ENCODE data around the gene CMSS1.

The CMSS1 gene

DNA sequence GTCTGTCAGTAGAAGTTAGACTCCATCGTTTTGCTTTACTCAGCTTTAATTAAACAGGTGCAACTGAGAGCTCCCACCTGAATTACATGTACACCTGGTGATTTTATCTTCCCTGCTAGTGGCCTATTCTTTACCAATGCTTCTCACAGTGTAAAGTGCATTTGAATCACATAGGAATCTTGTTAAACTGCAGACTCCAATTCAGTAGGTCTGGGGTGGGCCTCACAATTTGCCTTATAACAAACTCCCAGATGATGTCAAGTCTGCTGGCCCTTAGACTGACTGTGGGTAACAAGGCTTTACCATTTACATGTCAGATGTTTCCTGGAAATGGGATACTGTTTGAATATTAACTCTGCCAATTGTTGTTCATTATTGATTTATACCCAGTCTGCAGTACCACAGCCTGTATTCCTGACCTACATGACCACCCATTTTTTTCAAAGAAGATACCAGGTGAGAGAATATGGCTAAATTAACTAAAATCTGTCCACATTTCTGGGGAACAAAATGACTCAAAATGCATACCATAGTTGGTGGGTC, 37.2 kb downstream of the CMSS1 start:
- DNase-seq (ENCODE audit: low spot score), result no peak

DNA sequence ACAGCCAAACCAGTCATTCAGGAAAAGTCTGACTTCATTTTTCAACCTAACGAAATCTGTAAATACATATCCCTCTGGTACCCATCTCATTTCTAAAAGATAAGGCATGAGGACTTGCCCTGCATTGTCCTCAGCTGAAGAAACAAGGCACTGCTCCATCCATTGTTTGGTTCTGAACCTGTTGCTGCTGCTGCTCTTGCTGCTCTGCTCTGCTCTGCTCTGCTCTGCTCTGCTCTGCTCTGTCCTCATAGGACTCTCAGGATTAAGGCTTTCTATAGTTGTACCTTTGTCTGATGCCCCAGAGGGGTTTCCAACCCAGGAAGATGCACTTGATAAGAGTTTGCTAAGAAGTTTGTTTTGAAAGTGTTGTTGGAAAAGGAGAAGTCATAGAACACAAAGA, 38.2 kb downstream of the CMSS1 start:
- no peak for DNase-seq (ENCODE audit: low spot score)

GRCh38 chr3:99856437-99857220, 39.0 kb downstream of the CMSS1 start:
- DNase-seq (ENCODE audit: low spot score), result no peak

GRCh38 chr3:99857278-99857677, 39.6 kb downstream of the CMSS1 start:
- DNase-seq (ENCODE audit: low spot score), result no peak

GRCh38 chr3:99858469-99858868, 40.8 kb downstream of the CMSS1 start:
- no peak for DNase-seq (ENCODE audit: low spot score)

- no peak for DNase-seq (ENCODE audit: low spot score)
Observed at GRCh38 chr3:99859825-99860224, 42.2 kb downstream of the CMSS1 start.

- DNase-seq (ENCODE audit: low spot score), result no peak
Observed at GRCh38 chr3:99861216-99861615, 43.6 kb downstream of the CMSS1 start.

GRCh38 chr3:99862208-99862607, 44.5 kb downstream of the CMSS1 start:
- no peak for DNase-seq (ENCODE audit: low spot score)

GRCh38 chr3:99863002-99863401, 45.3 kb downstream of the CMSS1 start:
- DNase-seq (ENCODE audit: low spot score), result no peak

GRCh38 chr3:99863588-99863987, 45.9 kb downstream of the CMSS1 start:
- DNase-seq (ENCODE audit: low spot score), result no peak

- no peak for DNase-seq (ENCODE audit: low spot score)
Observed at GRCh38 chr3:99864289-99864688, 46.6 kb downstream of the CMSS1 start.

DNA sequence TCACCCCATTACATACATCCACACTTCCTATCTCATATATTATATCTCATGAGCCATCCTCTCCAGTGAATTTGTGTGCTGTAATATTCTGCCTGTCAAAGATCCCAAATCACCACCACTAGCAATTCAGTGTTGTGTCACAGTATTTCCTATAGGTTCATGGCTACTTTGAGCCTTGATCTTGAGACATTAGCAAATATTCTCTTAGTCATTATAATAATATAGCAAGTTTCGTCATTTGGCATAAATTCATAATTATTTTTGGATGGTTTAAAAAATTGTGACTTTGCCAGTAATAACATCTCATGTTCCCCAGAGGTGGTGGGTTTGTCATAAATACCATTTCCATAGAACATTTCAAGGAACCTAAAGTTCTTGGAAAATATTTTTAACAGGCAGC, 47.7 kb downstream of the CMSS1 start:
- no peak for DNase-seq (ENCODE audit: low spot score)

DNA sequence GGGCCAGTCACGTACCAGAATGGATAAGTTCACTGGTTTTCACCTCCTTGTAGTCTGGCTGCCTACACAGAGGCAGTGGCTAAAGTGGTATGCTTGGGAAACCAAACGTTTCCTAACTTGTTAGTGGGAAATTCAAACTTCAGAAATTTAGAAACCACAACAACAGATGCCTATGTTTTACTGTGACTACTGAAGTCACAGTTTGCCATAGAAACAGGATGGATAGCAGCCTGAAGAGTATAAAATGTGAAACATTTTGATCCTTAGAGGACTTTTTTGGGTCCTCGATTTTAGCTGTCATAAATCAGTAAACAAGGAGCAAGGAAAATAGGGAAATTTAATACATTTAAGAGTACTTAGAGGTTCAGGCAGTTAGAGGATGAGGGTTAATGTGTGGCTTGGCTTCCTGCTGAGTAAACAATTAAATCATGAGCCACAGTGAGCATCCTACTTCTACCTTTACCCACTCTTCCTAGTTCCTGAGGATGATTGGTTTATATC, 48.6 kb downstream of the CMSS1 start:
- no peak for DNase-seq (ENCODE audit: low spot score)

GRCh38 chr3:99867594-99868310, 50.1 kb downstream of the CMSS1 start:
- no peak for DNase-seq (ENCODE audit: low spot score)

GRCh38 chr3:99868311-99868646, 50.6 kb downstream of the CMSS1 start:
- no peak for DNase-seq (ENCODE audit: low spot score)

GRCh38 chr3:99869621-99870020, 52.0 kb downstream of the CMSS1 start:
- no peak for DNase-seq (ENCODE audit: low spot score)

DNA sequence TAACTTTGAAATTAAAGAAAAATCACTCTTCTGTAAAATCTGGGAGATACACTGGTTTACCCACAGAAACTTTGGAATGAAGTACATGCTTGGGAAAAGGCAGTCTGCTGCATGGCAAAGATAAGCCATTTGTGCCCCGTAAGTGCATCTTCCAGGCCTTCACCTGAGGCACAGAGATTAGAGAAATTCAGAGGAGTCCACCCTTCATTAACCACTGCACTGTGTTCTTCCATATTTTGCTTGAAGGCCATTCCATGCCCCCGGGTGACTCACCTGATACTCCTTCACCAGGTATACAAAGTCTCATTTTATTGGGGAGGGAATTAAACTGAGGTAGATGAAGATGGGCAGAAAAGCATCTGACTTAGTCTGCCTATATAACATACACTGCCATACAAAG, 53.0 kb downstream of the CMSS1 start:
- DNase-seq (ENCODE audit: low spot score), result no peak

- no peak for DNase-seq (ENCODE audit: low spot score)
Observed at GRCh38 chr3:99871231-99872045, 53.8 kb downstream of the CMSS1 start.

DNA sequence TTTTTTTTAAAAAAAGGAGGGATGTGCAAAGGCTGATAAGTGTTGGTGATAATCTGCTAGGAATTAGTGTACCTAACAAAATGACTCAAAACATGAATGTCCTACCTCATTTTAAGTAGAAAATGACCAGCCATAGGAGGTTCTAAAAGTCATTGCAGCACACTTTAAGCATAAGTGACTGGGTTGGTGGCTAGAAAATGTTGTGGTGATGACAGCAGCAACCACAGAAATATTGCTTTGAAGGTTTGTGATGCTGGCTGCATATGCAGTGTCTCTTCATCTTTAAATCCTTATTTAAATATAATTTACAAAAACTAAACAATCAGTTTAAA, 55.2 kb downstream of the CMSS1 start:
- no peak for DNase-seq (ENCODE audit: low spot score)

GRCh38 chr3:99873269-99874102, 55.8 kb downstream of the CMSS1 start:
- no peak for DNase-seq (ENCODE audit: low spot score)

- no peak for DNase-seq (ENCODE audit: low spot score)
Observed at GRCh38 chr3:99874237-99875002, 56.8 kb downstream of the CMSS1 start.

Measured in SW480 (cell line).